Endothelial cell of umbilical vein (primary cell): ENCODE results near the gene ANP32A. TPM values are rescaled to one million over a fixed set of nuclear protein-coding genes. Genes with fewer than 3 reads are reported as not detected.

Experiments used
- BruUV-seq: library from RNA; stranded (reverse); fragments of 400-500 nt; replicated peaks from 2 replicates; lab custom pipeline; 2021; lab: Mats Ljungman, UMichigan
- CTCF ChIA-PET: fragments of 300-600, 350-600 bp; sonication (Branson Sonifier 250); formaldehyde crosslinking; loops from one replicate; lab custom pipeline; 2021; ENCODE audit warnings: antibody characterized with exemption, inconsistent platforms; lab: Charles Lee
- POLR2A ChIA-PET: fragments of 300-600, 350-600 bp; sonication (Branson Sonifier 250); formaldehyde crosslinking; loops from one replicate; lab custom pipeline; 2021; ENCODE audit warnings: antibody characterized with exemption, inconsistent platforms; lab: Charles Lee
- DNase-seq: peaks from one replicate; pipeline ENCODE4 v3.0.0-alpha.2; 2011; ENCODE audit warnings: low read depth, low spot score
- FAIRE-seq: peaks from 2 replicates; lab custom pipeline; 2011; peaks lifted over from hg19 to GRCh38; lab: Jason Lieb, UNC
- H2AFZ ChIP-seq: 2 replicates; pipeline ENCODE4 v1.6.0; 2012; ENCODE audit warnings: low read depth, low read length, control low read depth, inconsistent platforms
- H3K27ac ChIP-seq: 2 replicates; pipeline ENCODE4 v1.5.1; 2011; ENCODE audit warnings: low read depth, mild to moderate bottlenecking, control low read depth, low read length, moderate library complexity; ENCODE audit not compliant: insufficient read depth
- H3K27me3 ChIP-seq, 2 experiments: 2 replicates each; pipeline versions ENCODE4 v1.6.0 to v1.6.1; 2011; ENCODE audit warnings: low read length in 2 of 2, mixed read lengths in 1 of 2; ENCODE audit not compliant: control insufficient read depth in 2 of 2, insufficient read depth in 2 of 2
- H3K36me3 ChIP-seq, 2 experiments: 2 replicates in 1 of 2; 3 replicates in 1 of 2; pipeline ENCODE4 v1.5.1; 2011; ENCODE audit warnings: low read length in 2 of 2, mild to moderate bottlenecking in 1 of 2, moderate library complexity in 1 of 2; ENCODE audit not compliant: control insufficient read depth in 2 of 2, insufficient read depth in 2 of 2; ENCODE audit errors: extremely low read depth in 1 of 2
- H3K4me1 ChIP-seq: 3 replicates; pipeline ENCODE4 v1.5.1; 2011; ENCODE audit warnings: mild to moderate bottlenecking, low read length; ENCODE audit not compliant: control insufficient read depth, insufficient read depth; ENCODE audit errors: extremely low read depth
- H3K4me2 ChIP-seq: 2 replicates; pipeline ENCODE4 v1.6.1; 2011; ENCODE audit warnings: low read length, control low read depth, mixed read lengths; ENCODE audit not compliant: insufficient read depth
- H3K4me3 ChIP-seq, 3 experiments: fragments of 200-600 bp in 1 of 3; sonication (generic), shearing (Covaris generic) in 1 of 3; replicated peaks in 1 of 3; 2 replicates each; pipeline ENCODE4 v1.5.1; 2011 to 2016; ENCODE audit warnings: control low read depth in 3 of 3, low read length in 3 of 3, mild to moderate bottlenecking in 2 of 3, inconsistent platforms in 1 of 3, low read depth in 1 of 3, moderate library complexity in 1 of 3; ENCODE audit not compliant: insufficient read depth in 1 of 3
- H3K79me2 ChIP-seq: 2 replicates; pipeline ENCODE4 v1.6.0; 2012; ENCODE audit warnings: low read length, inconsistent platforms; ENCODE audit not compliant: control insufficient read depth, insufficient read depth
- H3K9ac ChIP-seq: replicated peaks from 2 replicates; pipeline ENCODE3; 2011; ENCODE audit warnings: low read length, control low read depth; ENCODE audit not compliant: insufficient read depth; ENCODE audit errors: extremely low read depth
- H3K9me1 ChIP-seq: replicated peaks from 3 replicates; pipeline ENCODE4 v1.6.0; 2011; ENCODE audit warnings: mild to moderate bottlenecking, low read length; ENCODE audit not compliant: control insufficient read depth, insufficient read depth; ENCODE audit errors: extremely low read depth
- H3K9me3 ChIP-seq: replicated peaks from 2 replicates; pipeline ENCODE4 v1.5.1; 2012; ENCODE audit warnings: low read length, inconsistent platforms; ENCODE audit not compliant: control insufficient read depth, insufficient read depth
- H4K20me1 ChIP-seq: replicated peaks from 2 replicates; pipeline ENCODE3; 2011; ENCODE audit warnings: mild to moderate bottlenecking, low read length; ENCODE audit not compliant: control insufficient read depth, insufficient read depth; ENCODE audit errors: extremely low read depth
- EZH2 ChIP-seq: IDR thresholded peaks from 2 replicates; pipeline ENCODE4 v1.6.1; 2012; ENCODE audit warnings: borderline replicate concordance, low read depth, mild to moderate bottlenecking, moderate library complexity, low read length, inconsistent platforms; ENCODE audit not compliant: severe bottlenecking
- FOS ChIP-seq: IDR thresholded peaks from 2 replicates; pipeline ENCODE4 v1.6.1; 2011; ENCODE audit warnings: mild to moderate bottlenecking, low read length, moderate library complexity, borderline replicate concordance; ENCODE audit not compliant: insufficient read depth
- GATA2 ChIP-seq: IDR thresholded peaks from 2 replicates; pipeline ENCODE4 v1.7.0; 2011; ENCODE audit warnings: low read depth, mild to moderate bottlenecking, moderate library complexity, mixed read lengths, low read length; ENCODE audit not compliant: insufficient read length, insufficient read depth
- JUN ChIP-seq: IDR thresholded peaks from 2 replicates; pipeline ENCODE4 v1.6.1; 2011; ENCODE audit warnings: borderline replicate concordance, low read depth; ENCODE audit not compliant: insufficient read length, insufficient read depth
- MYC ChIP-seq: IDR thresholded peaks from one replicate; pipeline ENCODE4 v1.6.1; 2011; ENCODE audit warnings: mild to moderate bottlenecking, low read depth, low read length
- POLR2A ChIP-seq: IDR thresholded peaks from 2 replicates; pipeline ENCODE4 v1.6.1; 2012; ENCODE audit warnings: low read depth, mild to moderate bottlenecking, control low read depth, low read length
- POLR2AphosphoS5 ChIP-seq: IDR thresholded peaks from 2 replicates; pipeline ENCODE4 v1.6.1; 2012; ENCODE audit warnings: low read depth, mild to moderate bottlenecking, control low read depth, low read length, moderate library complexity; ENCODE audit not compliant: insufficient read depth
- dilution Hi-C: fragments of 300-500 bp; cut with MboI; formaldehyde crosslinking; loops from one replicate; pipeline ENCODE4 v1.15.0; 2019; ENCODE audit warnings: low sequenced_read_pairs; ENCODE audit not compliant: extremely low pct_ligation_motif_present
- intact Hi-C: fragments of 100-400 bp; cut with micrococcal nuclease; formaldehyde crosslinking; loops from one replicate; pipeline ENCODE4 v1.10.0; 2022
- polyA plus RNA-seq, 4 experiments: library from polyadenylated mRNA; depleted of rRNA in 3 of 4; stranded (reverse) in 3 of 4; unstranded in 1 of 4; fragments of >200 nt; gene quantifications; 2 replicates each; pipeline versions ENCODE4 v1.2.1 to v1.2.3, GENCODE V29; 2011 to 2012; ENCODE audit warnings: missing spikeins in 1 of 4
- total RNA-seq: library from RNA; stranded (reverse); gene quantifications from 2 replicates; pipeline ENCODE4 v1.2.3, GENCODE V29; 2021
- TF ChIP-seq, protein P1 (sequence below): IDR thresholded peaks from 2 replicates; pipeline ENCODE4 v1.6.1; 2011; ENCODE audit not compliant: insufficient read depth, insufficient read length
- TF ChIP-seq, protein P2 (sequence below), 2 donors: IDR thresholded peaks; 1 replicate in 1 of 2; 2 replicates in 1 of 2; pipeline ENCODE4 v1.5.1; 2011; ENCODE audit warnings: low read length in 2 of 2, mild to moderate bottlenecking in 2 of 2, moderate library complexity in 2 of 2, control low read depth in 1 of 2, inconsistent platforms in 1 of 2, low read depth in 1 of 2; ENCODE audit not compliant: insufficient read depth in 1 of 2; ENCODE audit errors: extremely low read depth in 1 of 2

The ANP32A gene
- total and polyA plus RNA-seq, 2 donors (not counting 3 experiments of a cell fraction or from before 2014, with no cell fraction given), result 37.9 to 169 TPM

DNA sequence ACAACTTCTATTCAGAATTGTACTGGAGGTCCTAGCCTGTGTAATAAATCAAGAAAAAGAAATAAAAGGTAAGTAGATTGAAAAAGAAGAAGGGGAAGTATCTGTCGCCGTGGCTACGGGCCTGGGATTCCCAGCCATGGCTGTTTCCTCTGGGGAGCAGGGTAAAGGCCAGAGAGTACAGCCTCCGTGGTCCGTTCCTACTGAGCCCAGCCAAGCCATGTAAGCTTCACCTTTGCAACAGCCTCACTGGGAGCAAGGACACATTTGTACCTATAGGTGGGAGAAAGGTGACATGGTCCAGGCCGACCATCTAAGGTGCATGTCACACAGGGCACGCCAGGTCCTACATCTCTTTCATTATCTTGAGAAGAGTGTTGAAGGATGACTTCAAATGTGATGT, 71.3 kb downstream of the ANP32A start:
- Histone ChIP-seq H2AFZ (no peak overlapping the region), H3K9me1 (no peaks in the 10 kb centered on the region), H3K4me1 (peaks cover 3% of the 10 kb centered on the region), H3K4me2 (no peak overlapping the region), H3K27me3 (peaks cover 10 to 11% of the 10 kb centered on the region in 2 experiments), H3K79me2 (no peaks in the 10 kb centered on the region), H4K20me1 (no peaks in the 10 kb centered on the region), H3K27ac (no peak overlapping the region), H3K9ac (no peak overlapping the region), H3K9me3 (no peaks in the 10 kb centered on the region), H3K4me3 (no peak overlapping the region), H3K36me3 (no peaks in the 10 kb centered on the region)
- no peak for FAIRE-seq
- CTCF ChIA-PET, result interaction anchor here (1.0 kb wide), 1 partner anchor 14 kb away, joined by 3 read pairs; no protein-coding TSS in a partner anchor
- dilution Hi-C loops, result no loop called here
- BruUV-seq, result no TSS peak
- TF ChIP-seq POLR2A (no peak), EZH2 (no peak), GATA2 (no peak), MYC (no peak), JUN (no peak), FOS (no peak), POLR2AphosphoS5 (no peak)
- TF ChIP-seq, protein P1, sequence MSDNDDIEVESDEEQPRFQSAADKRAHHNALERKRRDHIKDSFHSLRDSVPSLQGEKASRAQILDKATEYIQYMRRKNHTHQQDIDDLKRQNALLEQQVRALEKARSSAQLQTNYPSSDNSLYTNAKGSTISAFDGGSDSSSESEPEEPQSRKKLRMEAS, result no peak
- TF ChIP-seq, protein P2, sequence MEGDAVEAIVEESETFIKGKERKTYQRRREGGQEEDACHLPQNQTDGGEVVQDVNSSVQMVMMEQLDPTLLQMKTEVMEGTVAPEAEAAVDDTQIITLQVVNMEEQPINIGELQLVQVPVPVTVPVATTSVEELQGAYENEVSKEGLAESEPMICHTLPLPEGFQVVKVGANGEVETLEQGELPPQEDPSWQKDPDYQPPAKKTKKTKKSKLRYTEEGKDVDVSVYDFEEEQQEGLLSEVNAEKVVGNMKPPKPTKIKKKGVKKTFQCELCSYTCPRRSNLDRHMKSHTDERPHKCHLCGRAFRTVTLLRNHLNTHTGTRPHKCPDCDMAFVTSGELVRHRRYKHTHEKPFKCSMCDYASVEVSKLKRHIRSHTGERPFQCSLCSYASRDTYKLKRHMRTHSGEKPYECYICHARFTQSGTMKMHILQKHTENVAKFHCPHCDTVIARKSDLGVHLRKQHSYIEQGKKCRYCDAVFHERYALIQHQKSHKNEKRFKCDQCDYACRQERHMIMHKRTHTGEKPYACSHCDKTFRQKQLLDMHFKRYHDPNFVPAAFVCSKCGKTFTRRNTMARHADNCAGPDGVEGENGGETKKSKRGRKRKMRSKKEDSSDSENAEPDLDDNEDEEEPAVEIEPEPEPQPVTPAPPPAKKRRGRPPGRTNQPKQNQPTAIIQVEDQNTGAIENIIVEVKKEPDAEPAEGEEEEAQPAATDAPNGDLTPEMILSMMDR (IDR thresholded peaks at IDR 0.05; ENCODE audit: extremely low read depth in 1 of 2, insufficient read depth in 1 of 2, low read depth in 1 of 2, low read length in 2 of 2), result no peak
- POLR2A ChIA-PET, result no interaction called here
- DNase-seq, result no peak
- intact Hi-C loops, result no loop called here
